Measurements from ENCODE around the gene TIGD3. TPM values are rescaled to one million over a fixed set of nuclear protein-coding genes. Genes with fewer than 3 reads are reported as not detected.

The TIGD3 gene
- total RNA-seq, 1 experiment from 2014 or later = 0.24 TPM

- no peak for DNase-seq (ENCODE audit: low read depth)
Measured at GRCh38 chr11:65404638-65405339, 50.2 kb downstream of the TIGD3 start.

Other genes with a start within 250 kb of the TIGD3 start
- gene TM7SF2, start 242.9 kb upstream of the TIGD3 start, total RNA-seq (2014; rRNA removed; shearing (Covaris generic)) = 5.0 and 6.0 TPM in 2 replicates
- 7.6 and 10.2 TPM in 2 replicates for gene ZNHIT2, start 237.1 kb upstream of the TIGD3 start, total RNA-seq (2014; rRNA removed; shearing (Covaris generic))
- 366 and 448 TPM in 2 replicates for gene FAU, start 232.6 kb upstream of the TIGD3 start, total RNA-seq (2014; rRNA removed; shearing (Covaris generic))
- 50.6 and 69.5 TPM in 2 replicates for gene MRPL49, start 232.4 kb upstream of the TIGD3 start, total RNA-seq (2014; rRNA removed; shearing (Covaris generic))
- 15.6 and 29.2 TPM in 2 replicates for gene SYVN1, start 220.2 kb upstream of the TIGD3 start, total RNA-seq (2014; rRNA removed; shearing (Covaris generic))
- not detected in 2 replicates for gene SPDYC, start 184.5 kb upstream of the TIGD3 start, total RNA-seq (2014; rRNA removed; shearing (Covaris generic))
- 195 and 272 TPM in 2 replicates for gene CAPN1, start 172.8 kb upstream of the TIGD3 start, total RNA-seq (2014; rRNA removed; shearing (Covaris generic))
- 28.1 and 43.7 TPM in 2 replicates for gene POLA2, start 92.8 kb upstream of the TIGD3 start, total RNA-seq (2014; rRNA removed; shearing (Covaris generic))
- 7.0 and 7.1 TPM in 2 replicates for gene CDC42EP2, start 39.9 kb upstream of the TIGD3 start, total RNA-seq (2014; rRNA removed; shearing (Covaris generic))
- 41.5 and 58.9 TPM in 2 replicates for gene DPF2, start 20.9 kb upstream of the TIGD3 start, total RNA-seq (2014; rRNA removed; shearing (Covaris generic))
- gene SLC25A45, start 27.9 kb downstream of the TIGD3 start, total RNA-seq (2014; rRNA removed; shearing (Covaris generic)) = 0.48 and 0.68 TPM in 2 replicates
- gene FRMD8, start 31.9 kb downstream of the TIGD3 start, total RNA-seq (2014; rRNA removed; shearing (Covaris generic)) = 21.9 and 43.8 TPM in 2 replicates
- gene NEAT1, start 68.0 kb downstream of the TIGD3 start, total RNA-seq (2014; rRNA removed; shearing (Covaris generic)) = 3.5 and 4.7 TPM in 2 replicates
- gene MALAT1, start 144.3 kb downstream of the TIGD3 start, total RNA-seq (2014; rRNA removed; shearing (Covaris generic)) = 481 and 510 TPM in 2 replicates
- 64.1 and 65.7 TPM in 2 replicates for gene SCYL1, start 170.3 kb downstream of the TIGD3 start, total RNA-seq (2014; rRNA removed; shearing (Covaris generic))
- 20.9 and 38.4 TPM in 2 replicates for gene LTBP3, start 203.6 kb downstream of the TIGD3 start, total RNA-seq (2014; rRNA removed; shearing (Covaris generic))
- 87.7 and 98.0 TPM in 2 replicates for gene ZNRD2, start 215.7 kb downstream of the TIGD3 start, total RNA-seq (2014; rRNA removed; shearing (Covaris generic))
- gene FAM89B, start 217.8 kb downstream of the TIGD3 start, total RNA-seq (2014; rRNA removed; shearing (Covaris generic)) = 36.9 and 43.1 TPM in 2 replicates
- gene EHBP1L1, start 221.3 kb downstream of the TIGD3 start, total RNA-seq (2014; rRNA removed; shearing (Covaris generic)) = 22.8 and 47.8 TPM in 2 replicates
- not detected in 2 replicates for gene KCNK7, start 241.0 kb downstream of the TIGD3 start, total RNA-seq (2014; rRNA removed; shearing (Covaris generic))

Data from RPMI7951 (cell line).